Nucleus accumbens (tissue), 56 donors: ENCODE results near the gene RADIL.

Experiments used
- DNase-seq, 56 donors: peaks; one replicate each; lab custom pipeline; 2025; lab: John Stamatoyannopoulos, UW

The RADIL gene

GRCh38 chr7:4851459-4852422 lies 31.8 kb downstream of the RADIL start:
- DNase-seq = no peak

GRCh38 chr7:4850262-4850795 lies 33.2 kb downstream of the RADIL start:
- no peak for DNase-seq

DNA sequence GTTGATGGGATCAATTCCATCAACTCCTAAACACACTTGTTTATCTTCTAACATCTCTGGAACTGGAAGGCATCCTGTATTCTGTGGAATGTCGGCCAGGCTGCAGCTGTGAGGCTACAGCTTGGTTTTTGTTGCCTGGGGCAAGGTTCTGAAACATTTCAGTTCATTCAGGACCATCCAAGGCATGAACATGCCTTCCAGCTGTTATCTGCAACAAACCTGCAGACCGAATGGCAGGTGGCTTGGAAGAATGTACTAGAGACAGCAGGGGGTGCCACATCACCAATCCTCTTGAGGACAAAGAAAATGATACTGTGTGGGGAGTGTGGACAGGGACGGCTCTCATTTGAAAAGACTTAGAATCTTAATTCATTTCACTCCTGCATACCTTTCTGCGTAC lies 34.1 kb downstream of the RADIL start:
- peak in 12 of 56 donors; percentile 7 to 46 (median 20) for DNase-seq

DNA sequence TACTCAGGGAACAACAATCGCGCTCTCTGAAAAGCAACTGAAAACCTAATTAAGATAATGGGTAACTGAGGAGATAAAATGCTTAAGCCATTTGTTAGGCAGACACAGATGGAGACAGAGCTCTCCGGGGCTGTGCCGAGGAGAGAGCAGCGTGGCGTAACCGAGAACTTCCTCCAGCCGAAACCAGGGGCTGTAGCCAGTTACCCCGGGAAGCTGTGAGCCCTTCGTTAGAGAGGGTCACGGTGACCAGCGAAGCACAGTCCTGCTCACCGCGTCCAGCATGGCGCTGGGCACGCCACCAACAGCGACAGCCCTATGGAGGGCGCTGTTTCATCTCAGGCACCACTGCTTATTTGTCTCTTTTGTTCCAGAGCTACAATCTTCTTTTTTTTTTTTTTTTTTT lies 37.8 kb downstream of the RADIL start:
- peak in 21 of 56 donors; percentile 3 to 48 (median 21) for DNase-seq

DNA sequence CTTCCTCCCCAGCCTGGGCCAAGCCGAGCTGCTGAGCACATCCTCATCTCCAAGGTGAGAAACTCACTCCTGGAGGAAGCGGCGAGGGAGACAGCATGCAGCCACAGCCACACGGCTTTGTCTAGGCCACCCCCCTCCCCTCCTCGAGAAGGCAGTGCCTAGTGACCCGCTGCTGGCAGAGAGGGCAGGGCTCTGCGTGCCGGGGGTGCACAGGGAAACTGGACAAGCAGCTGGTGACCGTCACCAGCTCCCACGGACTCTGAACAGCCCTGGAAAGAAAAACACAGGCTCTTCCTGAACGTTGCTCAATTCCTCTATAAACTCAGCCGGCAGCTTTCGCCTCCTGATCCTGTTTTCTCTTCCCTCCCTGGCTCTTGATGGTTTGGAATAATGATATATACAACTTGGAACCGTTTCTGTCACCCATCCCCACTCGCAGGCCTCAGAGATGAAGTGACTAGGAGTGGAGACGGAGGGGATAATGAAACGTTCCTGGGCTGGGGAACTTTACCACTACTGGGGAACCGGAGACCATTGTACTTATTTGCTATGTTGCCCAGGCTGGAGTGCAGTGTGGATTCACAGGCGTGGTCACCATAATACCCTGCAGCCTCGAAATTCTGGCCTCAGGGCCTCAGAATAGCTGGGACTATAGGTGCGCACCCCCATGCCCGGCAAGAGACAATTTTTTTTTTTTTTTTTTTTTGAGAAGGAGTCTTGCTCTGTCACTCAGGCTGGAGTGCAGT lies 41.0 kb downstream of the RADIL start:
- DNase-seq = no peak

- no peak for DNase-seq
These were observed 41.7 kb downstream of the RADIL start for GRCh38 chr7:4841836-4842235.

DNA sequence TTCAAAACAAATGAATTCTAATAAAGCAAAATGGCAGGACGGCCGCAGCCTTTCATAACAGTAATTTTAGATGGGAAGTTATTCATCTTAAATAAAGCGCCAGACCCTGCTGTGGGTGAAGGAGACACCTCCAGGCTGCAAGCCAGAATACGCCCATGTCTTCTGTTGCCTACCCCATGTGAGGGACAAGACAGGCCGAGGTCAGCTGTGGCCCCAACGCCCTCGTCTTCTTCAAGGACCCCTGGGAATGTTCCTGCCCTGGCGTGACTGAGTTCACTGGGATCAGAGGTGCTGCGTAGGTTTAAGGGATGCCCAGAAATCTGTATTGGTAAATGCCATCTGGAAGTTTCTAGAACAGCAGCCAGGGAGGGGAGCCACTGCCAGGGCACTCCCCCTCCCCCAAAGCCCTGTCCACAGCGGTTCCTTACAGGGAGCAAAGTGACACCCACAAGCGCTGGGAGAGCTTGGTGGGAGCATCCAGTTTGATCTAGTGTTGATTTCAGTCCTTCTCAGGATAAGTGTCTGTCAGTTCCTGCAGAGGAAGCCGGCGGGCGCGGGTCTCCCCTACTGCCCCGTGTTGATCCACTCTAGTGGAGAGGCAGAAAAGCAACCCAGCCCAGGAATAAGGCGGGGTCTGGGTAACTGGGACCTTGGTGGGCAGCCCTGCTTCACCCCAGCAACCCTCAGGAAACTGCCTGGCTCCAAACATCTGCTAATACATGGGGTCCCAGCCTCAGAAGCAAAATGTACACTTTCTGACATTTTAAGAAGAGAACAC lies 42.3 kb downstream of the RADIL start:
- DNase-seq = no peak

DNA sequence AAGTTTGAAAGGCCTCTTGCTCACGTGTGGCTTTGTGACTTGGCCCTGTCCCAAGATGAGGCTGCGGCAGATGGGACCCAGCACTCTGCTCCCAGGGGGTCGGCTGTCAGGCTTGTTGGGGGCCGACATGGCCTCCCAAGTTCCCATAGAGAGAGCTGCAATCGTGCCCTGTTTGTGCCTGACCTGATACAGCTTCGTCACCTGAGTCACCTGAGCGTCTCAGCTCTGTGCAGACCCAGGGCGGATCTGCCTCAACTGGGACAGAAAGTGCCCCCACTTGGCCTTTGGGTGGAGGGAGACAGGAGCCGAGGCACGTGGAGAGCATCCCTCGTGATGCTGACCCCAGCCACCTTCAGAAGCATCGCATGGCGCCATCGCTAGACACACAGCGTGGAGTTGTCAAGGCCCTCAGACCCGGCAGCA lies 43.4 kb downstream of the RADIL start:
- DNase-seq = no peak

GRCh38 chr7:4838626-4839334 lies 44.7 kb downstream of the RADIL start:
- DNase-seq = no peak

GRCh38 chr7:4837803-4838625 lies 45.5 kb downstream of the RADIL start:
- DNase-seq = no peak

DNA sequence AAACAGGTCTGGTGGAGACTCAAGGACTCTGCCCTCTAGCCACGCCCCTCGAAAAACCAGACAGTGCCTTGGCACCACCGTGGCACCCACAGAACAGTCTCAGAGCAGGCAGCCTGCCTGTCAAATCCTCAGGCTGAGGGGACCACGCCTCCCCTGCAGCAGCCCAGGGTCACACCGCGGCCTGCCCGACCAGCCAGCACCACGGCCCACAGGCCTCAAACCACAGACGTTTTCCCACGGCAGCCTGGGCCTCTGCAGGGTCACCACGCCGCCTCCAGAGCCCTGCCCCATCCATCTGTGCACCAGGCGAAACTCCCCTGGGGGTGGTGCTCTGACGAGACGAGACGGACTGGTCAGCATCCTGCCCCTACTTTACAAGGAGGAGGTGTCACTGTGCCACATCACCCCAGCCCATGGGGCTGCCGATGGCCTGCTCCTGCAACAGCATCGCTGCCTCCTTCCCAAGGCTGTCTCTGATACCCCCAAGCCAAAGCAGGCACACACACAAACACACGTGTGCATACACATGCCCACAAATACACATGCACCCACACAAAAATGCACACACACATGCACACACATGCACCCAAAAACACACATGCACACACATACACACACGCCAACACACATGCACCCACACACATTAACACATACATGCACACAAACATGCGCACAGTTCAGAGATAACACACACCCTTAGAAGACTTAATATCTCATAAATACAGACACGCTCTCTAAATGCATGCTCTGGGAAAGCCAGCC lies 46.3 kb downstream of the RADIL start:
- no peak for DNase-seq

GRCh38 chr7:4836206-4836661 lies 47.3 kb downstream of the RADIL start:
- no peak for DNase-seq

- DNase-seq = no peak
These were observed 47.9 kb downstream of the RADIL start for GRCh38 chr7:4835398-4836205.

DNA sequence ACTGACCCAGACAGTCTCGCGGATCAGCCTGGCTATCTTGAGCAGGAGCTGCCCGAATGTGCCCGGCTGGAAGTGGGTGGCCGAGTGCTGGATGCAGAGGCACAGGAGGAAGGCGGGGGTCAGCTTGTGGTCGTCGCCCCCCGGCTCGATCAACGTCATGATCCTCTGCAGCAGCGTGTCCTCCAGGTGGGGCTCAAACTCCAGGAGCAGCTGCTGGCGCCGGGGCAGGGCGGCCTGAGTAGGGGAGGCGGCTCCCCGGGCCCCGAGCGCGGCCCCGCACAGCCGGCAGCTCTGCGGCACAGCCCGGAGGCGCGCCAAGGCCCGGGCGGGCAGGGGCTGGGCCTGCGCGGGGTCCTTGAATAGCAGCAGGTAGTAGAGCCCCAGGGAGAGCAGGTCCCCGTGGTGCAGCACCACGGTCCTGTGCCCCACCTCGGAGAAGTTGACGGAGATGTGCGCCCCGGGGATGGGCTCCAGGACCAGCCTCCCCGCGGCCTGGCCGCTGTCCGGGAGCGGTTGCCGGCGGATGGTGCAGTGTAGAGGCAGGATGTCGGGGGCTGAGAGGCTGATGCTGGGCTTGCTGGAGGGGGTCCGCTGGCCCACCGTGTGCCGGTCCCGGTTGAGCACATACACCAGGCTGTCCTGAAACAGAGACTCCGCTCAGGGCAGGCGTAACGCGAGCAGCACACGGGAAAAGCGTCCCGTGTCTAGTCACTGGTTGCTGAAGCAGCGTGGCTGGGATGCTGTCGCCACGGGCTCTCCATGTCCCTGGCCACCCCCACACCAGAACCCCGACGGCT lies 48.7 kb downstream of the RADIL start:
- DNase-seq = no peak

- no peak for DNase-seq
These were observed 49.6 kb downstream of the RADIL start for GRCh38 chr7:4833691-4834600.
